Measurements from ENCODE around the gene RTP2.

RTP2 gene, protein sequence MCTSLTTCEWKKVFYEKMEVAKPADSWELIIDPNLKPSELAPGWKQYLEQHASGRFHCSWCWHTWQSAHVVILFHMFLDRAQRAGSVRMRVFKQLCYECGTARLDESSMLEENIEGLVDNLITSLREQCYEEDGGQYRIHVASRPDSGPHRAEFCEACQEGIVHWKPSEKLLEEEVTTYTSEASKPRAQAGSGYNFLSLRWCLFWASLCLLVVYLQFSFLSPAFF

DNA sequence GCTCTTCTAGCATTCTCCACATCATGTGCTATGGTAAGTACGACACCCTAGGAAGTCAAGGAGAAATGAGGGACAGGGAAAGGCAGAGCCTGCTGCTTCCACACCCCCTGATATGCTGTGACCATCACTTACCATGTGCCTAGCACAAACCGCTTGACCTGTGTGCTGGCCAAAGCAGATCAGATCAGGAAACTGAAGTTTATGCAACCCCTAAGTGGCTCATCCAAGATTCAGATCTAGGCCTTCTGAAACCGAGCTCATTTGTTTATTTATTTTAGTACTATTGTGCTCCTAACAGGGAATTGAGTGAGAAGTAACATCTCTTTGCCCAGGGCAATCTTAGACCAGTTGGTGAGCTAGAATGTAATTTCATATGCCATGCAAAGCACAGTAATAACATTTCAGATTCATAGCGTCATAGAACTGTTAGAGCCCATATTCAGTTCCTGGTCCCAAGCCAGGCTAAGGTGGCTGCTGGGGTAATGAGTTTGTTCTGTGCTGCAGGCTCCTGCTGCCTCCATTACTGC lies at the start of gene RTP2:
RTP2 (minus strand) TSS at position 51 of the 527 bp plus-strand sequence. CDS start 429 bp downstream, outside the sequence.
- no peak for DNase-seq (ENCODE audit: low read depth in 2 of 3, low spot score in 2 of 3)

DNA sequence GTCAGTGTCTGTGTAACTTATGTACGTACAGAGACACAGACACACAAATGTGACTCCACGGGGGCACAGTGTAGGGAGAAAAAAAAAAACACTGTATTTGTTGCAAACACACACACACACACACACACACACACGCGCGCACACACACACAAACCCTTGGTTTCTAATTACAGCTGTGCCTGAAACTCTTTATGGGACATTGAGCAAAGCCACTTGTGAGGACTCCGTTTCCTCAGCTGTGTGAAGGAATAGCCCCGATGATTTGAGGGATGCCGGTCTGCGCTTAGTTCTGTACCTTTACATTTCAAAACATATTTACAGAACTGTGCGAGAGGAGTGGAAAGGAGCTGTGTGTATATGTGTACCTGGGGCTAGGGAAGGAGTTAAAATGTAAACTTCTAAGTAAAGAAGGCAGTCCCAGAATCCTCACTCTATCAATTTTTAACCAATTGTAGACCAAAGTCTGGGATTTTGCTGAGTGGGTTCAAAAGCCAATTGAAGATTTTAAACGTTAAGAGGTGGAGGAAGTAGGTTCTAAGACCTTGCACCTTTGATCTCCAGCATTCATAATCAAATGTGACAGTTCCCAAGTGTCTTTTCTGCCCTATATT lies 48.3 kb upstream of the RTP2 start:
- no peak for DNase-seq (ENCODE audit: low read depth in 2 of 3, low spot score in 2 of 3)

DNA sequence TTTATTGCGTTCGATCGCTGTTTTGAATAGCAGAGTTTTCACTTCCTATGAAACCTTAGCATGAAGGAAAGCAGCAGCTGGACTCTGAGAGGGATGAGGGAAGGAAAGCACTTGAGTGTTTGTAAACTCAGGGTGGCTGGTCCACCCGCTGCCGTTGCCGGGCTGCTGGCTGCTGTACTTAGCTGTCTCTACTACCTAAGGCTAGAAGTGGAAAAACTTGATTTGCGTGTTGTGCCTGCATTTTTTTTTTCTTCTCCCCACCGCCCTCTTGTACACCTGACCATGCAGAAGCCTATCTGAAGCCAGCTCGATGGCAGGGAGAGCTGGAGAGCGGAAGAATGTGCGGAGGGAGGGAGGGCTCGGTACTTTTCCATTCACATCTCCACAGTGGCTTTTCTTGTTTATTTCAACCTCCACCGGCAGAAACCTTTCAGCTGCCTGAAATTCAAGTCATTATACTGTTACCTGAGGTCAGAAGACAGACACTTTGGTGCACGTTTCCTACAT lies 47.7 kb upstream of the RTP2 start:
- DNase-seq (ENCODE audit: low read depth in 2 of 3, low spot score in 2 of 3): no peak

DNA sequence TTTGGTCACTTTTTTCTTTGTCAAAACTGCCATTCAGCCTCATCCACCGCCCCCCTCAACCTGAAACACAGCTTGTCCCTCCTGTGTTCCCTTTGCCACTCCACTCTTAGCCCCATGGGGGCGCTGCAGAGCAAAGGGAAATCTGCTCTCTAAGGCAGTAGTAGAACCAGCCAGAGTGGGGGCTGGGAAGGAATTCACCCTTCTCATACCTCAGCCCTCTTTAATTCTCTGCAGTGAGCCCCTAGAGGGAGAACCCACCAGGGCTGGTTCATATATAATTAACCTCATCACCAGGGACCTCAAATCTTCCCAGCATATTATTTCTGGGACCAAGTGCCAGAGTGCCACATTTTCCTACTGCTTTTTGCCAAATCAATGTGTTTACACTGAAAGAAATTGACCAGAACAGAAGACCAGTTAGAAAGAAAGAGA lies 45.7 kb upstream of the RTP2 start:
- DNase-seq (ENCODE audit: low read depth in 2 of 3, low spot score in 2 of 3): peak in 2 of 3 experiments; percentile 86 to 91

GRCh38 chr3:187747506-187747905 lies 45.1 kb upstream of the RTP2 start:
- DNase-seq (ENCODE audit: low read depth in 2 of 3, low spot score in 2 of 3): no peak

DNA sequence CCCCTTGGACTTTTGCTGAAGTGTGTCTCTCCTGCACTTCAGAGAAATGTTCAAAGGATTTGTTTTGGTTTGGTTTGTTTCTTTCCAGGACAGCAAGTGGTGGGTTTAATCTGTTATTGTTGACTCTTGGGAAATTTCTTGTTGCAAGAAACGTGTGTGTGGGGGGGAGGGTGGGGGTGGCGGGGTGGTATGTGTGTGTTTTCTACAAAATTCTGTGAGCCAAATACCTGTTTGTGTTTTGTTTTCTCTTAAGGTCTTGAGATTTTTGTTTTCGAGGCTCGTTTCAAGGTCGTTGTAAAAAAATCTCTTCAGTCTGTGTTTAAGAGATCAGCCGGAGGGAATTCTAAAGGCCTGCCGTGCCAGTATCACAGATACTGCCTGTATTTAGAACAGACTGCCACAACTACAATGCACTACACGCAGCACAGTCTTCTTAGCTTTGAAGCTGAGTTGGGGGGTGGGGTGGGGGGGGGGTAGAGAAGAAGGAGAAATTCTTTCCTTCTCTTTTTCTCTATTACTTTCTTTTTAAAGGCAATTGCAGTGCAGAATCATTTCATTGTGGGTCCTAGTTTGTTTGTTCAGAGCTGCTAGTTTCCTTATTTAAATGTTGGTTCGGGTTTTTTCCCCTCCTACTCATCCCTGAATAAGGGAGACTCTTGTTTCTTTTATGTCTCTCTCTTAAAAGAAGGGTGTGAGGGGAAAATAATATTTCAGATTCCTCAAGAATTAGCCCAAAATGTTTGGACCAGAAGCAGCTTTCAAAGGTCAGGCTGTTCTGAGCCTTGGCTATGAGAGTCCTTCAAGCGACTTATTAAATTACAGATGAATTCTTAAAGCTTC lies 44.3 kb upstream of the RTP2 start:
- DNase-seq (ENCODE audit: low read depth in 2 of 3, low spot score in 2 of 3): no peak

DNA sequence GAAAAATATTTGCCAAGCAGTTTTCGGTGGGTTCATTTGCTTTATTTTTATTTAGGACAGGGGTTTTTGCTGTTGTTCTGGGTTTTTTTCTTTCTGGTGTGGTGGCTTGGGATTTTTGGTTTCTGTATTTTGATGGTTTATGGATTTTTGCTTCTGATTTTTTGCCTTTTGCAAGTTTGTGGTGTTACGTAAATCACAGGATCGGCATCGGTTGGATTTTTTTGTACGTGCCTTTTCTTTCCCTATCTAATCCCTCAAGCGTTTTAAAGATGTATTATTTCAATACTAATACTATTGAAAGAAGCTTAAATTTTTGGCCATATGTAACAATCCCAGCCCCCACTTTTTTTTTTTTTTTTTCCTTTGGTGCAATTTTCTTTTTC lies 43.7 kb upstream of the RTP2 start:
- no peak for DNase-seq (ENCODE audit: low read depth in 2 of 3, low spot score in 2 of 3)

- peak in 2 of 3 experiments; percentile 71 to 75 for DNase-seq (ENCODE audit: low read depth in 2 of 3, low spot score in 2 of 3)
Observed at GRCh38 chr3:187745201-187746058, 43.1 kb upstream of the RTP2 start, which contains the start of gene BCL6. Gene BCL6, minus strand, starts transcription at chr3:187745468. Its CDS starts 11,775 bp downstream, at chr3:187733693.

DNA sequence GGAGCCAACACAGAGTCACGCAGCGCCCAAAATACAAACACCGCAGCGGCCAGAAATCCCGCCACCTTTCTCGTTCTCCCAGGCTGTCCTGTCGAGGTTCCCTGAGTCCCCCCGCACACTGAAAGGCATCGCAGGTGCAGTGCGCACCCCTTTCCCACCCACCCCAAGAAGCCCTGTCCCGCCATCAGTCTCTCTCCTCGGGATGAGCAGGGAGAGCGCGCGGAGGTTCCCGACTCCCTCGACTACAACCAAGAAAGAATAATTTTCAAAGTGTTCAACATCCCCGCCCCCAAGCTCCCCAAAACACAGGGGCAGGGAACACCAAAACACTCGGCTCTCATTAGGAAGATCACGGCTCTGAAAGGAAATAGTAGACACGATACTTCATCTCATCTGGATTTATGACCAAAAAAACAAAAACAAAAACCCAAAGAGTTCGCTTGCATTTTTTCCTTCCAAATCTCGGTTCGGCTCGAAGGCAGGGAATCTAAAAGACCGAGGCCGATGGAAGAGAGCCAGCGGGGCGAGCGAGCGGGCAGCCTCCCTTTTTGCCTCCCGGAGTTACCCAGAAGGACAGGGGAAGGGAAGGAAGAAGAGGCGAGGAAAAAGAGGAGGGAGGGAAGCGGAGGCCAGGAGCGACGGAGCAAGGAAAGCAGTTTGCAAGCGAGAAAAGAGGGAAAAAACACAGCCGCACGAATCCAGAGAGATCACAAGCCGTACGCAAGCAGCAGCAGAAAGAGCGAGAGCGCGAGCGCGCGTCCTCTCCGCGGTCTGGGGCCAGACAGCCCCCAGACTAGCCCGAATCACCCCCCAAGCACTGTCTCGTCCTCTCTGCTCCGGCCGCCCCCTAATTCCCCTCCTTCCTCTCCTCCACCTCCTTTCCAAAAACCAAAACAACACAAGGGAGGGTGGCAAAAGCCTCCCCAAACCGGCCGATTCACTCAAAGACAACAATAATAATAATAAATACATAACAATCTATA lies 42.1 kb upstream of the RTP2 start:
- DNase-seq (ENCODE audit: low read depth in 2 of 3, low spot score in 2 of 3): no peak

DNA sequence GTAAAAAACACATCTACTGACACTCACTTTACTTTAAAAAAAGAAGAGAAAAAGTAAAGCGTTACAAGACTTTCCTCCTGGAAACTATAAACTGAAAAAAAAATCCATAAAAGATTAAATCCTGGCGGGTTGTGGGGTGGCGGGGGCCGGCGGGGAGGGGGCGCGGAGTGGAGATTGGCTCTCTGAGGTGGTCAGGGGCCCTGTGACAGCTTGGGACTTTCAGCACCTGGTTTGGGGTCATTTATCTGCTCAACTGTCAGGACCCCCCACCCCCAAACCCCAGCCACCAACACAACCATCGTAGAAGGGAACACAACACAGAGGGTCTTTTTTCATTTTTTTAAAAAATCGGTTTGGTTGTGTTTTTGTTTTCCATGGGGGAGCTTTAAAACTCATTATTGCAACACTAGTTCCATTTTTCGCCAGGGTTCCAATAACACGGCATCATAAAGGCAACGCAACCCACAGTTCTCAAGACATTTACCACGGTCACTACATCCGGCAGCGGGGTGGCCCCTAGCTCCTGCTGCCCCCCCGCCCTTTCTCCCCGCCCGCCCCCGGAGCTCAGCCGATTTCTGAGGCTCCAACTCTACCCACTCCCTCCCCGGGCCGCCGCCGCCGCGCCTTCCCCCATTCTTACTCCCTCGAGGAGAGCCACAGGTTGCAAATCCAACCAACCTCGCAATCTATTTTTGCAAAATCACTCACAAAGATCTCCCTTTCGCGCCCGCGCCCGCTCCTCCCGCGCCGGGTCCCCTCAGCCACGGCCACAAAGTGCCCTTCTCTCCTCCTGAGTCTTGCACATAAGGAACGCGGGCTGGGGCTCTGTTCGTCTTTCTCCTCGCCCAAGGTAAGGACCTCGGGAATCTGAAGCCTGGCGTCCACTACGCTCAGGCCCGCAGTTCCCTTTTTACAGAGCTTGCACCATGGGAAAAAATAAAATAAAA lies 41.1 kb upstream of the RTP2 start:
- DNase-seq (ENCODE audit: low read depth in 2 of 3, low spot score in 2 of 3): peak in 2 of 3 experiments; percentile 38 to 41

DNA sequence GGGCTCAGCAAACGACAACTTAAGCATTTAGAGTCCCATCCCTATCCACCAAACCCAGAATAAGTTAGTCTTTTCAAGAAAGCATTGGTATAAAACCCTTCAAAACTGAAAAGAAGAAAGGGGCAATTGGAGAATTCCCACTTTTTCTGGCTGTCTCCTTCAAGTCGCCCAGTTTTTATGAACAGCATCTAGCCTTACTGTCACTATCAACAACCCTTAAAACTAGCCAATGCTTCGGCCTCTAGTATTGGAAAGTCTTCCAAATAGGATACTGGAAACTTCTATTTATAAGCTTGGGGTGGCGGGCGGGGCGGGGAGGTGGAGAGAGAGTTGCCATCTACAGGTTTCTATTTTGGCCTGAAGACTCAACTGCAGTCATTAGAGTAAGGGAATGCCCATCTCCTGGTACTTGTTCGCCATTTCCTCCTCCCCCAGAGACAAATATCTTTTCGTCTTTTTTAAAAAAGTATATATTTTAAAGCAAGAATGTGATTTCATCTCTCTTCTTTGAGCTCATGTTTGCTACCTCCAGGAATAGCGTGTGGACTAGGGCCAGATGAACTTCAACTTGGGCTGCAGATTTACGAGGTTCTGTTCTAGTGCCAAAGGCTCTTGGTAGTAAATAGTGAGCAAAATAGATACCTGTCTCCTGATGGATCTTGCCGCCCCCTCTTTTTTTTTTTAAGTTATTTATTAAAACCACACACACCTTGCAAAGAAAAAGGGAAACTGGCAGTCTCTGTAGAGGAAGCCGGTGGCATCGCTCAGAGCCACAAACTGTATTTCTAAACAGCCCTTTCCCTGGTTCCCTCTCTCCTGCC lies 40.2 kb upstream of the RTP2 start:
- no peak for DNase-seq (ENCODE audit: low read depth in 2 of 3, low spot score in 2 of 3)

- peak in 1 of 3 experiments; percentile 54 for DNase-seq (ENCODE audit: low read depth in 2 of 3, low spot score in 2 of 3)
Observed at GRCh38 chr3:187741403-187742350, 39.3 kb upstream of the RTP2 start.

GRCh38 chr3:187740421-187741399 lies 38.4 kb upstream of the RTP2 start:
- DNase-seq (ENCODE audit: low read depth in 2 of 3, low spot score in 2 of 3): peak in 2 of 3 experiments; percentile 55 to 63

DNA sequence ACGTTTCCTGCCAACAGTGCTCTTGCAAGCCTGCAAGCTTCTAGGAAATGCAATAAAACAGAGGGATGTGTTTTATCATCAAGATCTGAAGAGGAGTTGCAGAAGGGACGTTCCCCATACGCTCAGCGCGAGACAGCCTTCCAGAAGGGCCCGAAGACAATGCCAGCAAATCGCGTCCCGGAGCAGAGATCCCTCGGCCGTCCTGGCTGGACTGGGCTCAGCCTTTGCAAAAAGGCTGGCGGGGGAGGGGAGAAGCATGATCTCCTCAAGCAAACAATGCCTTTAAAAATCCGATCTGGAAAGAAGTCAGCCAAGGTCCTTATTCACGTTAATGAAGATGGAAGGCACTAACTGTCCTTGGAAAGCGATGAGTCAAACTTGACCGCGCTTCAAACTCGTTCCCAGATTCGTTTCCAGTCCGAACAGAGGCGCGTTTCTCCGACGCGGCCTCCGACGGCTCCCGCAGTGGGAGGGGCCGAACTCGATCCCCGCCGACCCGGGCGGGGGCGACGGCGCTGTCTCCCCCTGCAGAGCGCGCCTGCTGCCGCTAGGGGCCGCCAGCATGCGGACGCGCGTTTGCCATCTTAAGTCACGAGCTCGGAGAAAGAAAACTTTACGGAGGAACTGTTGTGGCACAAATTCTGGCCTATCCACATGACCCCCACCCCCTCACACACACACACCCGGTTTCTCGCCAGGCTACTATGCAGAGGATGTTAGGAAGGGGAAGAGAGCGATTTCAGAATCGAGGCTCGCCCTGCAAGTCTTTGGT lies 37.4 kb upstream of the RTP2 start:
- peak in 2 of 3 experiments; percentile 57 to 60 for DNase-seq (ENCODE audit: low read depth in 2 of 3, low spot score in 2 of 3)
